C4-2B (cell line): ENCODE data around the gene CADM1.

Source experiments
- ZFX ChIP-seq: fragments of 450-650 bp; IDR thresholded peaks from 2 replicates; pipeline ENCODE4 v1.6.1; 2017
- TF ChIP-seq, protein P1 (sequence below): fragments of 450-650 bp; conservative IDR thresholded peaks from 2 replicates; pipeline ENCODE4 v1.5.1; 2017; ENCODE audit warnings: mild to moderate bottlenecking

DNA sequence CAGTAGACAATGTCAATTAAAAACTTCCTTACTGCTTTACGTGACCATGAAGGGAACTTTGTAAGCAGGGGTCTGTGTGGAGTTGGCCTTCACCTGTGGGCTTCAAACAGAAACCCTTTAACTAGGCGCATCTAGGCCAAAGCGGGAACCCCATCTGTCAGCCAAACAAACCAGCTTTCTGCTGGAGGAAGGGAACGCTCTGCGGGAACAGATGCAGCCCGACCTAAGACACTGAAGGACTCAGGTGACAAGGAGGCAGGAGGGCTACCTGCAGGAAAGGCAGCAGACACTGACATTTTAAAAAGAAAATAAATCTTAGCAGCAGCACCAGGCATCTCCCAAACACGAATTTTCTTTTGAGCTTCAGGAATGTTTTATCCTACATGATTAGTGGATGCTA is 78.4 kb downstream of the CADM1 start:
- TF ChIP-seq, protein P1, sequence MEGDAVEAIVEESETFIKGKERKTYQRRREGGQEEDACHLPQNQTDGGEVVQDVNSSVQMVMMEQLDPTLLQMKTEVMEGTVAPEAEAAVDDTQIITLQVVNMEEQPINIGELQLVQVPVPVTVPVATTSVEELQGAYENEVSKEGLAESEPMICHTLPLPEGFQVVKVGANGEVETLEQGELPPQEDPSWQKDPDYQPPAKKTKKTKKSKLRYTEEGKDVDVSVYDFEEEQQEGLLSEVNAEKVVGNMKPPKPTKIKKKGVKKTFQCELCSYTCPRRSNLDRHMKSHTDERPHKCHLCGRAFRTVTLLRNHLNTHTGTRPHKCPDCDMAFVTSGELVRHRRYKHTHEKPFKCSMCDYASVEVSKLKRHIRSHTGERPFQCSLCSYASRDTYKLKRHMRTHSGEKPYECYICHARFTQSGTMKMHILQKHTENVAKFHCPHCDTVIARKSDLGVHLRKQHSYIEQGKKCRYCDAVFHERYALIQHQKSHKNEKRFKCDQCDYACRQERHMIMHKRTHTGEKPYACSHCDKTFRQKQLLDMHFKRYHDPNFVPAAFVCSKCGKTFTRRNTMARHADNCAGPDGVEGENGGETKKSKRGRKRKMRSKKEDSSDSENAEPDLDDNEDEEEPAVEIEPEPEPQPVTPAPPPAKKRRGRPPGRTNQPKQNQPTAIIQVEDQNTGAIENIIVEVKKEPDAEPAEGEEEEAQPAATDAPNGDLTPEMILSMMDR: no peak
- no peak for TF ChIP-seq ZFX
